Tibial nerve (tissue), 3 donors: ENCODE results near the gene CABP1.

Experiments used
- POLR2A ChIP-seq, 2 donors: fragments of 450-650 bp; IDR thresholded peaks; one replicate each; pipeline ENCODE4 v1.6.1; 2017; ENCODE audit warnings: antibody characterized with exemption in 2 of 2, mild to moderate bottlenecking in 2 of 2, moderate library complexity in 2 of 2
- TF ChIP-seq, protein P1 (sequence below), 5 experiments: fragments of 200-600 bp in 3 of 5; fragments of 450-650 bp in 2 of 5; sonication (generic) in 3 of 5; IDR thresholded peaks; one replicate each; pipeline ENCODE4 v1.5.1; 2016 to 2019; ENCODE audit warnings: antibody characterized with exemption in 5 of 5, mild to moderate bottlenecking in 3 of 5, moderate library complexity in 2 of 5

DNA sequence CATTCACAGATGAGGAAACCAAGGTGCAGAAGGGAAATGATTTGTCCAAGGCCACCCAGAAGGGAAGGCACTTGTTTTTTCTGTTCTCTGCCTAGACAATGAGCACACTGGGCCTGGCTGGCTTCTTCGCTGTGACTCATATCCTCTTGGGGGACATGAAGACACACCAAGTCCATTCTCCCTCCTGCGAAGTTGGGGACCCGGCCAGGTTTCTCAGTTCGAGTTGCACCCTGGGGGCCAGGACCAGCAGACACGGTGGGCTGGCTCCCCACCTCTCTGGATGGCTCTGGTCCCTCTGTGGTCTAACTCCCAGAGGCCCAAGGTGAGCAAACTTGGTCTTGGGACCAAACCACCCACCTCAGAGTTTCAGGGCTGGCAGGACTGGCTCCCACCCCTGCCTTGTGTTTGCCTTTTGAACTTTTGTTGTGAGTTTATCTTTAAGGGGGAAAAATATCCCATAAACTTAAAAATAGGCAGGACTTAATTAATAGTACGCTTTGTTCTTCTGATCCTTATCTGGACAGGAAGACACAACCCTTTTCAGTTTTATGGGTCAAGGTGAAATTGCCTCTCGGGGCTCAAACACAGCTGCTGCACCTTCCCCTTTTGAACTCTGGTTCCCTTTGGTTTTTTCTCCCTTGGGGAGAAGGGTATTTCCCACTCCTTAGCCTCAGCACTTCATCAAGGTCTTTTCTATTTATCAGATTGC lies 37.5 kb downstream of the CABP1 start:
- TF ChIP-seq, protein P1, sequence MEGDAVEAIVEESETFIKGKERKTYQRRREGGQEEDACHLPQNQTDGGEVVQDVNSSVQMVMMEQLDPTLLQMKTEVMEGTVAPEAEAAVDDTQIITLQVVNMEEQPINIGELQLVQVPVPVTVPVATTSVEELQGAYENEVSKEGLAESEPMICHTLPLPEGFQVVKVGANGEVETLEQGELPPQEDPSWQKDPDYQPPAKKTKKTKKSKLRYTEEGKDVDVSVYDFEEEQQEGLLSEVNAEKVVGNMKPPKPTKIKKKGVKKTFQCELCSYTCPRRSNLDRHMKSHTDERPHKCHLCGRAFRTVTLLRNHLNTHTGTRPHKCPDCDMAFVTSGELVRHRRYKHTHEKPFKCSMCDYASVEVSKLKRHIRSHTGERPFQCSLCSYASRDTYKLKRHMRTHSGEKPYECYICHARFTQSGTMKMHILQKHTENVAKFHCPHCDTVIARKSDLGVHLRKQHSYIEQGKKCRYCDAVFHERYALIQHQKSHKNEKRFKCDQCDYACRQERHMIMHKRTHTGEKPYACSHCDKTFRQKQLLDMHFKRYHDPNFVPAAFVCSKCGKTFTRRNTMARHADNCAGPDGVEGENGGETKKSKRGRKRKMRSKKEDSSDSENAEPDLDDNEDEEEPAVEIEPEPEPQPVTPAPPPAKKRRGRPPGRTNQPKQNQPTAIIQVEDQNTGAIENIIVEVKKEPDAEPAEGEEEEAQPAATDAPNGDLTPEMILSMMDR (IDR thresholded peaks at IDR 0.05), result no peak
- no peak for TF ChIP-seq POLR2A (IDR thresholded peaks at IDR 0.05)
